ENCODE data around the gene HECW1. TPM values are rescaled to one million over a fixed set of nuclear protein-coding genes. Genes with fewer than 3 reads are reported as not detected.
"Not testable (repeated sequence)": the region's sequence is repeated elsewhere in the genome, so short reads cannot be mapped to it uniquely, and the experiment has no call there.

The HECW1 gene
- total and polyA plus RNA-seq, 8 donors = 0.29 to 5.1 (median 3.2) TPM

DNA sequence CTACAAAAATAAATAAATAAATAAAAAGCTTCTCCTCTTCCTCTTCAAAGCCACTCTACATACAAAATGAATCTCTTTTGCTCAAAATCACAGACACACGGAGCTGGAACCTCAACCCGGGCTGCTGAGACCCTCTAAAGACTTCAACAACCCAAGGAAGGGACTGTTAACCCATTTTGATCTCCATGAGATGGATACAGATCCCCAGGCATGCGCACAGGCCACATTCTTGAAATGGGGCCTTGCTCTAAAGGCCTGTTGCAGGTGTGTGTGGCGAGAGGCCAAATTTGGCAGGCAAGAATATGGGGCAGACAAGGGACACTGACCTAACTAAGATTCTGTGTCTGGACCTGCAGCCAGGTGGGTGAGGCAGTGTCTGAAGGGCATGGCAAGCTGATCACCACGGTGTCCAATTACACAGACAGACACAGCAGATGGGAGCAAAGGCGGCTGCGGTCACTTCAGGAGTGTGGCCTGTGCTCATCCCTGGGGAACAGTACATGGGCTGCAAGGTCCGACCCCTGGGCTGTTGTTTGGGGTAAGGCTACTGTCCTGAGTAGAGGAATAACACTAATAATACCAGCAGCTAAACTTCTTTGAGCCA is 219.8 kb downstream of the HECW1 start:
- Histone ChIP-seq H3K27me3 (no peaks in the 10 kb centered on the region), H3K36me3 (no peaks in the 10 kb centered on the region), H3K4me3 (no peak overlapping the region), H3K9me3 (no peaks in the 10 kb centered on the region), H3K27ac (no peak overlapping the region), H3K4me1 (no peaks in the 10 kb centered on the region)
- DNase-seq (no peak), ATAC-seq (no peak)
- TF ChIP-seq, protein P1, sequence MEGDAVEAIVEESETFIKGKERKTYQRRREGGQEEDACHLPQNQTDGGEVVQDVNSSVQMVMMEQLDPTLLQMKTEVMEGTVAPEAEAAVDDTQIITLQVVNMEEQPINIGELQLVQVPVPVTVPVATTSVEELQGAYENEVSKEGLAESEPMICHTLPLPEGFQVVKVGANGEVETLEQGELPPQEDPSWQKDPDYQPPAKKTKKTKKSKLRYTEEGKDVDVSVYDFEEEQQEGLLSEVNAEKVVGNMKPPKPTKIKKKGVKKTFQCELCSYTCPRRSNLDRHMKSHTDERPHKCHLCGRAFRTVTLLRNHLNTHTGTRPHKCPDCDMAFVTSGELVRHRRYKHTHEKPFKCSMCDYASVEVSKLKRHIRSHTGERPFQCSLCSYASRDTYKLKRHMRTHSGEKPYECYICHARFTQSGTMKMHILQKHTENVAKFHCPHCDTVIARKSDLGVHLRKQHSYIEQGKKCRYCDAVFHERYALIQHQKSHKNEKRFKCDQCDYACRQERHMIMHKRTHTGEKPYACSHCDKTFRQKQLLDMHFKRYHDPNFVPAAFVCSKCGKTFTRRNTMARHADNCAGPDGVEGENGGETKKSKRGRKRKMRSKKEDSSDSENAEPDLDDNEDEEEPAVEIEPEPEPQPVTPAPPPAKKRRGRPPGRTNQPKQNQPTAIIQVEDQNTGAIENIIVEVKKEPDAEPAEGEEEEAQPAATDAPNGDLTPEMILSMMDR (IDR thresholded peaks at IDR 0.05) = no peak
- intact Hi-C loops (cut with DNase I) = no loop called here

DNA sequence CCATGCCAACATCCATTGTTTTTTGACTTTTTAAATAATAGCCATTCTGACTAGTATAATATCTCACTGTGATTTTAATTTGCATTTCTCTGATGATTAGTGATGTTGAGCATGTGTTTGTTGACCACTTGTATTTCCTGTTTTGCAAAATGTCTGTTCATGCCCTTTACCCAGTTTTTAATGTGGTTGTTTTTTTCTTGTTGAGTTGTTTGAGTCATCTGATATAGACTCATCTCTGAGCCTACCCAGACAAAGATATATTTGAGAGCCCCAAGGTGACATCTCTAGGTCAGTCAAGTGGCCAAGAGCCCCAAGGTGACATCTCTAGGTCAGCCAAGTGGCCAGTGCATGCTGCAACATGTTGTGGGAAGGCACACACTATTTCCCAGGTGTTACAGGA is 224.7 kb downstream of the HECW1 start:
- no peaks in the 10 kb centered on the region for H3K4me1 ChIP-seq
- H3K36me3 ChIP-seq = no peaks in the 10 kb centered on the region
- H3K9me3 ChIP-seq = no peaks in the 10 kb centered on the region
- H3K4me3 ChIP-seq = no peak overlapping the region
- H3K27me3 ChIP-seq = no peaks in the 10 kb centered on the region
- no peak overlapping the region for H3K27ac ChIP-seq
- ATAC-seq (no peak), DNase-seq (no peak)
- intact Hi-C loops (cut with DNase I) = no loop called here
- TF ChIP-seq, protein P1 (IDR thresholded peaks at IDR 0.05) = no peak

DNA sequence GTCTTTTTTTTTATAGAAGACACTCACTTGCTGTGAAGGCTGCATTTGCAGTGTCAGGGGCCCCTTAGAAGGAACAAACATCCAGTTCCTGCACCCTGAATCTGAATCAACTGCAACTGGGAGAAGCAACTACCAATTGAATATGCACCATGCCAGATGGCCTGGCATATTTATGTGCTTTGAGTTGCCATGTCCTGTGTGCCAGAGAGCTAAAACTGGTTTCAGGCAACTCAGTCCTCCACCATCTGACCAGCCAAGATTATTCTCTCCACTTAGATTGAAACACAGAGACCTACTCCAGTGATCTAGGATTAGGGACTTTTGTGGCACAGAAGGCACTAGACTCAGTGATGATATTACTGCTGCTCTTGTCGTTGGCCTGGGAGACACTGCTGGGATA is 225.4 kb downstream of the HECW1 start:
- no peak for ATAC-seq

DNA sequence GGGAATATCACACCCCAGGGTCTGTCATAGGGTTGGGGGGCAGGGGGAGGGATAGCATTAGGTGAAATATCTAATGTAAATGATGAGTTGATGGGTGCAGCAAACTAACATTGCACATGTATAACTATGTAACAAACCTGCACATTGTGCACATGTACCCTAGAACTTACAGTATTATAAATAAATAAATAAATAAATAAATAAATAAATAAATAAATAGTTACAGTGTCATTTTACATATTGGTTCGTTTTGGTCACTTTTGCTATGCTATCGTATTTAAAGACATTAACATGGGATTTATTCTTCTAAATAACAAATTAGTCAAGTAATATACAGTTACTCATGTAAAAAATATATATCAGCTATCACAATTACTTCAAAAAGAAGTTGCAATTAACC is 228.7 kb downstream of the HECW1 start:
- TF ChIP-seq, protein P1 (IDR thresholded peaks at IDR 0.05) = no peak
- H3K27me3 ChIP-seq = no peaks in the 10 kb centered on the region
- DNase-seq = no peak
- no peak overlapping the region for H3K4me3 ChIP-seq
- intact Hi-C loops (cut with DNase I) = no loop called here
- H3K9me3 ChIP-seq = no peaks in the 10 kb centered on the region
- H3K4me1 ChIP-seq = no peaks in the 10 kb centered on the region
- H3K36me3 ChIP-seq = no peaks in the 10 kb centered on the region
- no peak overlapping the region for H3K27ac ChIP-seq
- ATAC-seq = no peak

More for the DNA sequence above, 225.4 kb downstream of the HECW1 start:
- H3K4me1 ChIP-seq = no peaks in the 10 kb centered on the region
- no peak for DNase-seq
- TF ChIP-seq, protein P1 (IDR thresholded peaks at IDR 0.05) = no peak
- no peak overlapping the region for H3K27ac ChIP-seq
- H3K36me3 ChIP-seq = no peaks in the 10 kb centered on the region
- no peak overlapping the region for H3K4me3 ChIP-seq
- H3K9me3 ChIP-seq = no peaks in the 10 kb centered on the region
- intact Hi-C loops (cut with DNase I) = no loop called here
- H3K27me3 ChIP-seq = no peaks in the 10 kb centered on the region

DNA sequence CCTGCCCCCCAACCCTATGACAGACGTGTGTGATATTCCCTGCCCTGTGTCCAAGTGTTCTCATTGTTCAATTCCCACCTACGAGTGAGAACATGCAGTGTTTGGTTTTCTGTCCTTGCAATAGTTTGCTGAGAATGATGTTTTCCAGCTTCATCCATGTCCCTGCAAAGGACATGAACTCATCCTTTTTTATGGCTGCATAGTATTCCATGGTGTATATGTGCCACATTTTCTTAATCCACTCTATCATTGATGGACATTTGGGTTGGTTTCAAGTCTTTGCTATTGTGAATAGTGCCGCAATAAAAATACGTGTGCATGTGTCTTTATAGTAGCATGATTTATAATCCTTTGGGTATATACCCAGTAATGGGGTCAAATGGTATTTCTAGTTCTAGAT is 231.0 kb downstream of the HECW1 start:
- H3K4me3 ChIP-seq; H3K4me1 ChIP-seq; DNase-seq; H3K27ac ChIP-seq; intact Hi-C loops (cut with DNase I); H3K9me3 ChIP-seq; H3K36me3 ChIP-seq; ATAC-seq; H3K27me3 ChIP-seq: not testable (repeated sequence)

DNA sequence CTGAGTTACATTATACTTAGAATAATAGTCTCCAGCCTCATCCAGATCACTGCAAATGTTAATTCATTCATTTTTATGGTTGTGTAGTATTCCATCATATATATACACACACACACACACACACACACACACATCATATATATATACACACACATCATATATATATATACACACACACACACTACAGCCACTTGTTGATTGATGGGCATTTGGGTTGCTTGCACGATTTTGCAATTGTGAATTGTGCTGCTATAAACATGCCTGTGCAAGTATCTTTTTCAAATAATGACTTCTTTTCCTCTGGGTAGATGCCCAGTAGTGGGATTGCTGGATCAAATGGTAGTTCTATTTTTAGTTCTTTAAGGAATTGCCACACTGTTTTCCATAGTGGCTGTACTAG is 233.2 kb downstream of the HECW1 start:
- H3K4me1 ChIP-seq; ATAC-seq; intact Hi-C loops (cut with DNase I); H3K27me3 ChIP-seq; DNase-seq; H3K9me3 ChIP-seq; H3K36me3 ChIP-seq; H3K27ac ChIP-seq; H3K4me3 ChIP-seq: not testable (repeated sequence)

Measured in left lung (tissue), 10 donors.